Measurements from ENCODE around the gene GRM7.

- TF ChIP-seq CTCF (IDR thresholded peaks at IDR 0.05) = no peak
- TF ChIP-seq POLR2A (IDR thresholded peaks at IDR 0.05) = no peak
Measured at GRCh38 chr3:7266551-7266950, 405.6 kb downstream of the GRM7 start.

Measured in body of pancreas (tissue), 4 donors.